K562 (cell line): ENCODE data around the gene CDC14B.

Experiments used
- BACH1 ChIP-seq: fragments of 200-800 bp; sonication (Bioruptor generic); IDR thresholded peaks from 2 replicates; pipeline ENCODE4 v1.6.1; 2016; ENCODE audit warnings: missing genetic modification characterization, missing compliant biosample characterization
- HDGF ChIP-seq: fragments of 450-650 bp; IDR thresholded peaks from 2 replicates; pipeline ENCODE4 v1.6.1; 2016
- TF ChIP-seq, protein P1 (sequence below): sonication (generic); formaldehyde crosslinking; IDR thresholded peaks from 2 replicates; pipeline ENCODE4 v1.8.1; 2023; ENCODE audit warnings: mild to moderate bottlenecking, missing genetic modification reagents

DNA sequence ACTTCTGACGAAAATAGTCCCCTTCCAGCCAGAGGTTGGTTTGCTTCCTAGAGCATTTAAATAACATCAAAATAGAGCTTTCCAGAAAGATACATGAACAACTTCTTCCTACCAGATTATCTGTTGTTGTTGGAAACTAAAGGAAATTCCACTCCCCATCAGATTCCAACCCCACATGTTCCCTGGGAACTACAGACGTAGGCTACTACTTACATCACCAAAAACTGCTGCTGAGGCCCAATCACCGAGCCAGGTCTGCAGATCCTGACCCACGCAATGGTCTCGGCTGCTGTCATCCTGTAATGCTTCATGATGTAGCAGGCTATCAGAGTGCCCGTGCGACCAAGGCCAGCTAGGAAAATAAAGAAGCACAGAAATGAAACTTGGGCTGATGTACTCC is 96.3 kb downstream of the CDC14B start:
- TF ChIP-seq, protein P1, sequence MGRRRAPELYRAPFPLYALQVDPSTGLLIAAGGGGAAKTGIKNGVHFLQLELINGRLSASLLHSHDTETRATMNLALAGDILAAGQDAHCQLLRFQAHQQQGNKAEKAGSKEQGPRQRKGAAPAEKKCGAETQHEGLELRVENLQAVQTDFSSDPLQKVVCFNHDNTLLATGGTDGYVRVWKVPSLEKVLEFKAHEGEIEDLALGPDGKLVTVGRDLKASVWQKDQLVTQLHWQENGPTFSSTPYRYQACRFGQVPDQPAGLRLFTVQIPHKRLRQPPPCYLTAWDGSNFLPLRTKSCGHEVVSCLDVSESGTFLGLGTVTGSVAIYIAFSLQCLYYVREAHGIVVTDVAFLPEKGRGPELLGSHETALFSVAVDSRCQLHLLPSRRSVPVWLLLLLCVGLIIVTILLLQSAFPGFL (CRISPR knock-in tag) = no peak
- TF ChIP-seq BACH1 (tag) = no peak
- TF ChIP-seq HDGF = no peak
